Liver (tissue), 9 donors: ENCODE results near the gene TTC23. TPM values are rescaled to one million over a fixed set of nuclear protein-coding genes. Genes with fewer than 3 reads are reported as not detected.

Source experiments
- DNase-seq: peaks from one replicate; pipeline ENCODE4 v3.0.0-alpha.2; 2017; ENCODE audit warnings: low spot score
- H3K27ac ChIP-seq, 2 donors: one replicate each; pipeline ENCODE4 v1.7.0; 2013; ENCODE audit warnings: inconsistent platforms in 2 of 2, low read length in 2 of 2, control low read depth in 1 of 2, low read depth in 1 of 2, mild to moderate bottlenecking in 1 of 2
- H3K27me3 ChIP-seq, 4 donors: one replicate each; pipeline versions ENCODE4 v1.6.1 to v1.7.0; 2013; ENCODE audit warnings: low read length in 3 of 4, inconsistent platforms in 1 of 4, mild to moderate bottlenecking in 1 of 4, moderate library complexity in 1 of 4; ENCODE audit not compliant: control insufficient read depth in 4 of 4, insufficient read depth in 4 of 4
- H3K36me3 ChIP-seq, 4 donors: one replicate each; pipeline versions ENCODE4 v1.6.1 to v1.7.0; 2013; ENCODE audit warnings: low read length in 3 of 4, mild to moderate bottlenecking in 3 of 4, low read depth in 1 of 4, moderate library complexity in 1 of 4; ENCODE audit not compliant: control insufficient read depth in 4 of 4, insufficient read depth in 3 of 4
- H3K4me1 ChIP-seq, 4 donors: one replicate each; pipeline versions ENCODE4 v1.6.1 to v1.7.0; 2013; ENCODE audit warnings: low read length in 3 of 4, mild to moderate bottlenecking in 3 of 4, moderate library complexity in 1 of 4; ENCODE audit not compliant: control insufficient read depth in 4 of 4, insufficient read depth in 4 of 4
- H3K4me3 ChIP-seq, 3 donors: one replicate each; pipeline versions ENCODE4 v1.6.1 to v1.7.0; 2013; ENCODE audit warnings: low read length in 3 of 3, control low read depth in 1 of 3, low read depth in 1 of 3, mild to moderate bottlenecking in 1 of 3
- H3K9ac ChIP-seq, 2 donors: one replicate each; pipeline ENCODE4 v1.7.0; 2013; ENCODE audit warnings: low read length in 2 of 2, mild to moderate bottlenecking in 2 of 2, moderate library complexity in 2 of 2, control low read depth in 1 of 2, low read depth in 1 of 2
- H3K9me3 ChIP-seq, 4 donors: one replicate each; pipeline versions ENCODE4 v1.6.1 to v1.7.0; 2013; ENCODE audit warnings: low read length in 3 of 4; ENCODE audit not compliant: control insufficient read depth in 4 of 4
- CTCF ChIP-seq: fragments of 150-350 bp; IDR thresholded peaks from 2 replicates; pipeline ENCODE4 v1.5.1; 2017; ENCODE audit warnings: improper control_type of control experiment, low read depth, low read length; ENCODE audit not compliant: missing input control
- FOXA1 ChIP-seq: IDR thresholded peaks from 2 replicates; pipeline ENCODE4 v1.6.1; 2016; ENCODE audit warnings: antibody characterized with exemption
- GABPA ChIP-seq, 2 donors: IDR thresholded peaks in 1 of 2; conservative IDR thresholded peaks in 1 of 2; 2 replicates each; pipeline ENCODE4 v1.6.1; 2016; ENCODE audit warnings: antibody characterized with exemption in 2 of 2, mild to moderate bottlenecking in 1 of 2, moderate library complexity in 1 of 2
- HNF4G ChIP-seq: IDR thresholded peaks from 2 replicates; pipeline ENCODE4 v1.6.1; 2016; ENCODE audit warnings: antibody characterized with exemption
- JUND ChIP-seq, 2 donors: IDR thresholded peaks; 2 replicates each; pipeline ENCODE4 v1.6.1; 2016; ENCODE audit warnings: antibody characterized with exemption in 2 of 2
- RAD21 ChIP-seq, 2 donors: IDR thresholded peaks; 2 replicates each; pipeline ENCODE4 v1.6.1; 2016; ENCODE audit warnings: antibody characterized with exemption in 2 of 2, mild to moderate bottlenecking in 2 of 2
- RXRA ChIP-seq, 2 donors: IDR thresholded peaks; 2 replicates each; pipeline ENCODE4 v1.6.1; 2017 to 2018; ENCODE audit warnings: antibody characterized with exemption in 2 of 2, mild to moderate bottlenecking in 1 of 2
- WGBS: extraction: QIAGEN DNeasy Blood & Tissue Kit; methylation state at CpG from one replicate; pipeline ENCODE4 v1.1.7; 2013; 5-methylcytosine and 5-hydroxymethylcytosine counted together
- polyA plus RNA-seq, 2 donors: library from polyadenylated mRNA; stranded (reverse) in 1 of 2; unstranded in 1 of 2; fragments of 200-250 nt in 1 of 2; fragments of >200 nt in 1 of 2; fragmentation: Nextera tagmentation in 1 of 2; extraction: Ambion mirVana in 1 of 2; gene quantifications; one replicate each; pipeline versions ENCODE4 v1.2.1 to v1.2.3, GENCODE V29; 2013 to 2015
- total RNA-seq, 2 donors: library from RNA; depleted of rRNA; stranded (reverse); fragments of >200 nt; gene quantifications; one replicate each; pipeline ENCODE4 v1.2.3, GENCODE V29; 2014
- TF ChIP-seq, protein P1 (sequence below): IDR thresholded peaks from 2 replicates; pipeline ENCODE4 v1.6.1; 2016; ENCODE audit warnings: antibody characterized with exemption
- TF ChIP-seq, protein P2 (sequence below): IDR thresholded peaks from 2 replicates; pipeline ENCODE4 v1.6.1; 2016; ENCODE audit warnings: antibody characterized with exemption, mild to moderate bottlenecking
- donor health status: healthy.
- donor health status: healthy.
- donor health status: healthy.
- donor health status: healthy.
- donor health status: healthy.

Gene TTC23
- total and polyA plus RNA-seq, 4 donors, result 3.7 to 12.3 (median 7.2) TPM

DNA sequence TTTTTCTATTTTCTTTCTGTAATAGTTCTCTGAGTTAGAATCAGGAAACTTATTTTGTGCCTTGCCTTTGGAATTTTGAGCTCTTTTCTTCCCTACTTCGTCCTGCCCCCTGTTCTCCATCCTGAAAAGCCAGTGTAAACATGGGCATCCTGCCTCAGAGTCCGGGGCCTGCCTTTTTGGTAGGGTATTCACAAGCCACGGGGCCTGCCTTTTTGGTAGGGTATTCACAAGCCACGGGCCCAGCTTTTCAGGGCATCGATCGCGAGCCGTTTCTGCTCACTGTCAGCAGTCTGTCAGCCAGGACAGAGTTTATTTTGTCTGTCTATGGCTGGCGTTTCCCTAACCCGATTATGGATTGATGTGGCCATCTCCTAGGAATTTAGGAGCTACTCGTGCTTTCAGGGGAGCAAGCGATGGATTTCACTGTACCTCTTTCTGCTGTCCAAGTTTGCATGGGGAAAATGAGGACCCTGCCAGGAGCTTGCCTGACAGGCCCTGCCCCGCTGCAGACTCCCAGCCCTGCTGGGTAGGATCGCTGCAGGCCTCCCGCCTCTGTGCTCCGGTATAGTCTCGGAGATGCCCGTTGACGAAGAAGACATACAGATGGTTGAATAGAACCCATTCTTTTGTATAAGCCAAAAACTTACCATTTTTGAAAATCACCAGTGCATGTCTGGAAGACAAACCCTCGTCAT lies 131.7 kb downstream of the TTC23 start (continued):
- TF ChIP-seq CTCF (no peak), RAD21 (IDR thresholded peaks at IDR 0.05) (no peak)
- TF ChIP-seq, protein P1, sequence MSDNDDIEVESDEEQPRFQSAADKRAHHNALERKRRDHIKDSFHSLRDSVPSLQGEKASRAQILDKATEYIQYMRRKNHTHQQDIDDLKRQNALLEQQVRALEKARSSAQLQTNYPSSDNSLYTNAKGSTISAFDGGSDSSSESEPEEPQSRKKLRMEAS, result no peak

DNA sequence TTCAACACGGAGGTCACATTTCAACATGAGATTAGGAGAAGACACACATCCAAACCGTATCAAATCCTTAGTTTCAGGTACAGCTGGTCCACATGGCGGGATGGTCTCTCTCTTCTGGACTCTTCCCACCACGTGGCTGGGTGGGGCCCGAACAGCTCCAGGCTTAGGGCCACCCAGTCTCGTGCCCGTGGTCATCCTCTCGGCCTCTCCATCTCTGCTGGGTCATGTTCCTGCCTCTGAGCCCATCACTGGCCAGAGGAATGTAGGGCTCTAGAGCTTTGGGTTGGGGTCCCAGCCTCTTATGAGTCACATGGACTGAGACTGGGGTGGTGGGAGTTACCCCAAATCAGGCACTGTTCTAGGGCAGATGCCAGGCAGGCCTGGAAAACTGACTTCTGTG lies 132.3 kb downstream of the TTC23 start:
- no peak overlapping the region for H3K4me3 ChIP-seq
- 92% methylated on average over 8 of the region's 8 CpGs for WGBS
- no peaks in the 10 kb centered on the region for H3K27me3 ChIP-seq
- peaks cover 0 to 2% (median 0%) of the 10 kb centered on the region in 4 donors for H3K36me3 ChIP-seq
- no peak overlapping the region for H3K9ac ChIP-seq
- no peaks in the 10 kb centered on the region for H3K4me1 ChIP-seq
- TF ChIP-seq RXRA (IDR thresholded peaks at IDR 0.05) (no peak), HNF4G (no peak), RAD21 (IDR thresholded peaks at IDR 0.05) (no peak), GABPA (IDR thresholded peaks at IDR 0.05 in 1 of 2, conservative IDR thresholded peaks at IDR 0.05 in 1 of 2) (no peak), CTCF (no peak), FOXA1 (no peak), JUND (IDR thresholded peaks at IDR 0.05) (no peak)
- TF ChIP-seq, protein P2, sequence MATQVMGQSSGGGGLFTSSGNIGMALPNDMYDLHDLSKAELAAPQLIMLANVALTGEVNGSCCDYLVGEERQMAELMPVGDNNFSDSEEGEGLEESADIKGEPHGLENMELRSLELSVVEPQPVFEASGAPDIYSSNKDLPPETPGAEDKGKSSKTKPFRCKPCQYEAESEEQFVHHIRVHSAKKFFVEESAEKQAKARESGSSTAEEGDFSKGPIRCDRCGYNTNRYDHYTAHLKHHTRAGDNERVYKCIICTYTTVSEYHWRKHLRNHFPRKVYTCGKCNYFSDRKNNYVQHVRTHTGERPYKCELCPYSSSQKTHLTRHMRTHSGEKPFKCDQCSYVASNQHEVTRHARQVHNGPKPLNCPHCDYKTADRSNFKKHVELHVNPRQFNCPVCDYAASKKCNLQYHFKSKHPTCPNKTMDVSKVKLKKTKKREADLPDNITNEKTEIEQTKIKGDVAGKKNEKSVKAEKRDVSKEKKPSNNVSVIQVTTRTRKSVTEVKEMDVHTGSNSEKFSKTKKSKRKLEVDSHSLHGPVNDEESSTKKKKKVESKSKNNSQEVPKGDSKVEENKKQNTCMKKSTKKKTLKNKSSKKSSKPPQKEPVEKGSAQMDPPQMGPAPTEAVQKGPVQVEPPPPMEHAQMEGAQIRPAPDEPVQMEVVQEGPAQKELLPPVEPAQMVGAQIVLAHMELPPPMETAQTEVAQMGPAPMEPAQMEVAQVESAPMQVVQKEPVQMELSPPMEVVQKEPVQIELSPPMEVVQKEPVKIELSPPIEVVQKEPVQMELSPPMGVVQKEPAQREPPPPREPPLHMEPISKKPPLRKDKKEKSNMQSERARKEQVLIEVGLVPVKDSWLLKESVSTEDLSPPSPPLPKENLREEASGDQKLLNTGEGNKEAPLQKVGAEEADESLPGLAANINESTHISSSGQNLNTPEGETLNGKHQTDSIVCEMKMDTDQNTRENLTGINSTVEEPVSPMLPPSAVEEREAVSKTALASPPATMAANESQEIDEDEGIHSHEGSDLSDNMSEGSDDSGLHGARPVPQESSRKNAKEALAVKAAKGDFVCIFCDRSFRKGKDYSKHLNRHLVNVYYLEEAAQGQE, result no peak
- TF ChIP-seq, protein P1, result no peak
- no peak for DNase-seq
- H3K27ac ChIP-seq, result no peak overlapping the region
- H3K9me3 ChIP-seq, result no peaks in the 10 kb centered on the region
